IPS-18a (cell line): ENCODE measurements around the gene SLC8A1.
A peak's percentile ranks its signal among the peaks of the same experiment; 100 is the strongest.

ENCODE experiments used
- H3K27ac ChIP-seq: one replicate; pipeline ENCODE4 v1.5.1; 2013; ENCODE audit warnings: low read length
- H3K27me3 ChIP-seq: one replicate; pipeline ENCODE4 v1.6.1; 2013; ENCODE audit warnings: mild to moderate bottlenecking, low read length; ENCODE audit not compliant: control insufficient read depth, insufficient read depth
- H3K36me3 ChIP-seq: one replicate; pipeline ENCODE4 v1.6.1; 2013; ENCODE audit warnings: low read depth, low read length; ENCODE audit not compliant: control insufficient read depth
- H3K4me1 ChIP-seq: one replicate; pipeline ENCODE4 v1.6.1; 2013; ENCODE audit warnings: low read depth, low read length; ENCODE audit not compliant: control insufficient read depth
- H3K4me3 ChIP-seq: one replicate; pipeline ENCODE4 v1.5.1; 2013; ENCODE audit warnings: low read length
- H3K9ac ChIP-seq: one replicate; pipeline ENCODE4 v1.6.1; 2013; ENCODE audit warnings: mild to moderate bottlenecking, low read length, moderate library complexity
- H3K9me3 ChIP-seq: one replicate; pipeline ENCODE4 v1.6.1; 2013; ENCODE audit warnings: low read depth, low read length; ENCODE audit not compliant: control insufficient read depth

SLC8A1 gene

DNA sequence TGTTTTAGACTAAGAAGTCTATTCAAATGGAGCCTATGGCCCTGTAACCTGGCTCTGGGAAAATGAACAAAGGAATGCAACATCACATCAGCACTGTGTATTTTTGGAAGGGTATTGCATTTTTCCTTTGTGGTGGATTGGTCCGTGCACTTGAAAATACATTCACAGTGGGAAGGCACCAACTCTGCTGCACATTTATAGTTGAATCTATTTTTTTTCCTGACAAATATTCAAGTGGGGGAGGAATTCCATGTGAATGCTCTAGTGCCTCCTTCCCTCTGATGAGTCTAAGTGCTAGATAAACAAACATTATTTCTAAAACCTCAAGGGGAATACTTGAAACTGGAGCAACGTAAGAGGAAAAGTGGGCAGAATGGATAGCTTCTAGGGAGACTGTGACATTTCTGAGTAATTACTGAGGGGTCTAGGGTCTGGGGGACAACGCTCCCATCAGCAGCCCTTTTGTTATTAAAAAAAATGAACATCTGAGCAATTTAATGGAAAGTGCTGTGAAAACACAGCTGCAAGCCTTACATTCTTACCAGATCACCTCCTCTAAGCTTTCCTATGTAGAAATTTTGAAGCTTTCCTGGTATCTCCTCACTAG is 208.2 kb downstream of the SLC8A1 start:
- Histone ChIP-seq H3K36me3 (no peaks in the 10 kb centered on the region), H3K9ac (no peak overlapping the region), H3K27me3 (no peaks in the 10 kb centered on the region), H3K4me3 (no peak overlapping the region), H3K9me3 (peaks cover 4% of the 10 kb centered on the region), H3K27ac (no peak overlapping the region), H3K4me1 (peaks cover 37% of the 10 kb centered on the region)

DNA sequence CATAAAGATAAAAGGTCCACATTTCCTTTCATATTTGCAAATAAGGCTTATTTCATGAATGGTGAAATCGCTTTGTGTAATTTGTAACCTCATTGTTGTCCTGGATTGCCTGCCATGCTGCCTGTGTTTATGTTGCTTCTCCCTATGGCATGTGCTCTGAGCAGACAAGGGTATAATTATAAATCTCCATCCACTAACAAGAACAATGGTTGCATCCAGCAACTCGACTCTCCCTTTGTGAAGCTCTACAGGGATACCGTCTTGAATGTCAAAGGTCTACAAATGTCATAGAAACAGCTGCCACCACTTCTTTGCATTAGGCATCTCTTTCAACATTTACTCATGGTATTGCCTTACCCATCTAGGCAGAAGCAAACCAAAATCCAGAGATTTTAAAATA is 209.6 kb downstream of the SLC8A1 start:
- Histone ChIP-seq H3K9me3 (peaks cover 4% of the 10 kb centered on the region), H3K27me3 (no peaks in the 10 kb centered on the region), H3K4me1 (peaks cover 37% of the 10 kb centered on the region), H3K27ac (peak overlapping the region; percentile 62), H3K36me3 (no peaks in the 10 kb centered on the region), H3K9ac (peak overlapping the region; percentile 37), H3K4me3 (peak overlapping the region; percentile 31)

DNA sequence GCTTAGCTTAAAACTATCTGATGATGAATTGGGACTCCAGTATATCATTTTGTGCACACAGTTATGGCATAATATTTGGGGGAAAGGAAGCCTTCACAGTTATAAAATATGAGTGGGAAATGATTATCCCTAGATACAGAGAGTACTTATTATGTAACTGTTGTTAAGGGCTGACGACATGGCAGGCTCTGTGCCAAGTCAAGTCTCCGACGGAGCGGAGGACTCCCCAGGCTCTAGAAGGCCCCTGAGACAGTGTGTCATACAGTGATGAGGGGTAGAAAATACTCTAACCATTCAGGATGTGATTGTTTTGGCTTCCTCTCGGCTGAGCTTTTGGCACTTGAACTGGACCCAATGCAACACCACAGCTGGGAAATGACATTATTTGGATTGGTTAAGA is 211.8 kb downstream of the SLC8A1 start:
- peaks cover 4% of the 10 kb centered on the region for H3K9me3 ChIP-seq
- H3K27ac ChIP-seq: no peak overlapping the region
- no peaks in the 10 kb centered on the region for H3K27me3 ChIP-seq
- peaks cover 35% of the 10 kb centered on the region for H3K4me1 ChIP-seq
- no peaks in the 10 kb centered on the region for H3K36me3 ChIP-seq
- H3K9ac ChIP-seq: no peak overlapping the region
- H3K4me3 ChIP-seq: no peak overlapping the region

GRCh38 chr2:40230707-40231432 is 221.0 kb downstream of the SLC8A1 start:
- Histone ChIP-seq H3K27me3 (no peaks in the 10 kb centered on the region), H3K36me3 (no peaks in the 10 kb centered on the region), H3K4me3 (no peak overlapping the region), H3K4me1 (peaks cover 3% of the 10 kb centered on the region), H3K9ac (no peak overlapping the region), H3K9me3 (no peaks in the 10 kb centered on the region), H3K27ac (no peak overlapping the region)

GRCh38 chr2:40230186-40230585 is 221.7 kb downstream of the SLC8A1 start:
- H3K27ac ChIP-seq: no peak overlapping the region
- no peaks in the 10 kb centered on the region for H3K27me3 ChIP-seq
- no peaks in the 10 kb centered on the region for H3K36me3 ChIP-seq
- H3K4me1 ChIP-seq: peaks cover 10% of the 10 kb centered on the region
- no peak overlapping the region for H3K4me3 ChIP-seq
- no peaks in the 10 kb centered on the region for H3K9me3 ChIP-seq
- no peak overlapping the region for H3K9ac ChIP-seq

DNA sequence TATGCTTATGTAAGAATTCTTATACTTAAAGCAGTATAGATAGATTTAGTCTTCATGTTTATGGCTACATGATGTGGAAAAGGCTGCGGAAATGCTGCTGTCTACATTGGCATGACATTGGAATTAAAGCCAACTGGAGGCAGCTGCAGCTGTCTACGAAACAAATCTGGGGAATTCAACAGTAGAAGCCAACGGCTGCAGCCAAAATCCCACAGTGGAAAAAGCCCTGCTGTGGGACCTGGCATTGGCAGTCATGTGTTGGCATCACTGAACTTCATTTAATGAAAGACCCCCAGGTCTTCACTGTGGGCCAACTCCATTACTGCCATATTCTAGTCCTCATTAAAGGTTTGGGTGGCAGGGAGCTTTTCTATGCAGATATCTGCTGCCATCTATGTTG is 223.6 kb downstream of the SLC8A1 start:
- no peaks in the 10 kb centered on the region for H3K9me3 ChIP-seq
- H3K9ac ChIP-seq: no peak overlapping the region
- H3K4me1 ChIP-seq: peaks cover 11% of the 10 kb centered on the region
- no peaks in the 10 kb centered on the region for H3K27me3 ChIP-seq
- H3K4me3 ChIP-seq: no peak overlapping the region
- no peaks in the 10 kb centered on the region for H3K36me3 ChIP-seq
- H3K27ac ChIP-seq: no peak overlapping the region

DNA sequence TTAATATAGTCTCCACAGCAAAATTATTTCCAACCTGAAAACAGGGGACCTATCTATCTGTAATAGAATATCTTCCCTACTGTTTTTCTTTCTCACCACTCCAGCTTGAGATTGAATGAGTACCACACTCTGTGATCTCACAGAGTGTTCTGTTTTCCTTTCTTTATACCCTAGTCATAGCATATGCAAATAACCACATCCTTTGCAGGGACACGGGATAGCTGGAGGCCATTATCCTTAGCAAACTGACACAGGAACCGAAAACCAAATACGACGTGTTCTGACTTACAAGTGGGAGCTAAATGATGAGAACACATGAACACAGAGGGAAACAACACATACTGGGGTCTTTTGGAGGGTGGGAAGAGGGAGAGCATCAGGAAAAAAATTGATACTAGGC is 224.7 kb downstream of the SLC8A1 start:
- H3K27me3 ChIP-seq: no peaks in the 10 kb centered on the region
- H3K4me3 ChIP-seq: no peak overlapping the region
- H3K9me3 ChIP-seq: no peaks in the 10 kb centered on the region
- H3K9ac ChIP-seq: no peak overlapping the region
- H3K4me1 ChIP-seq: peaks cover 11% of the 10 kb centered on the region
- no peaks in the 10 kb centered on the region for H3K36me3 ChIP-seq
- no peak overlapping the region for H3K27ac ChIP-seq

DNA sequence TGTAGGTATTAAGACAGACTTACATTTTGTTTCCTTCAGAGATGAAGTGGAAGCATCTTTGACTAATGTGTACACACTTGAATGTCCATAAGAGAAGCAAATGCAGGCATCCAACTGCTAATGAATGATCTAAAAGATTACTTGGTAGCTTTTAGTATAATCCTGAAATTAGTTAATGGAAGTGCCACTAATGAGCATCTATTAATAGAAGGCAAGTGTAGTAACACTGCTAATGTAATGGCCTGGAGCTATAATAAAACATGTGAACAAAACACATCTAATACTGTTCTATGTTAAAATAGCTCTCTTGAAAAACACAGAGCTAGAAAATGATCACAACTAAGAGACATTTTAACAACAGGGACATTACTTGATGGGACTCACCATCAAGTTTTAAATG is 225.3 kb downstream of the SLC8A1 start:
- Histone ChIP-seq H3K9me3 (no peaks in the 10 kb centered on the region), H3K4me3 (no peak overlapping the region), H3K27me3 (no peaks in the 10 kb centered on the region), H3K4me1 (peaks cover 11% of the 10 kb centered on the region), H3K36me3 (no peaks in the 10 kb centered on the region), H3K9ac (no peak overlapping the region), H3K27ac (no peak overlapping the region)

DNA sequence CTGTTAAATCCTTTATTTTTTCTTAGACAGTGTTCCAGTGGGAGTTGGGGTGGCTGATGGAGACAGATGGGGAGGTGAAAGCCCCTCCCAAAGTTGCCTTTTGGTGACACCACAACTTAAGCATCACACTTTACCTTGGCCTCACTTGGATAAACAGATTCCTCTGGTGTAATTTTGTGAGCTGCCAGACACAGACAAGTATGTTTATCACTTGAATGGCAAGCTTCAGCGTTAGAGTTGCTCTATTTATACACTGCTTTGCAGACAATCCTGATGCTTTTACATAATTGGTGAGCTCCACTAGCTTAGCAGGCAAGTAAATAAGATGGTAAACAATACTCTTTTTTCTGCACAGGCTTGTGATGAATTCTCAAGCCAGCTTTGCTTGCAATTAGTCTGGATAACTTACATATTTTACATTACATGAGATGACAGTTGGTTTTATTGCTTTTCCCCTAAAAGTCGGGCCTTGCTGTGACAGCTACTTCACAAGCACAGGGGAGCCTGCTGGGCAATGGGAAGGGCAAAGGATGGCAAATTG is 226.2 kb downstream of the SLC8A1 start:
- Histone ChIP-seq H3K4me1 (peaks cover 11% of the 10 kb centered on the region), H3K27ac (no peak overlapping the region), H3K9me3 (no peaks in the 10 kb centered on the region), H3K4me3 (no peak overlapping the region), H3K36me3 (no peaks in the 10 kb centered on the region), H3K9ac (no peak overlapping the region), H3K27me3 (no peaks in the 10 kb centered on the region)

- H3K36me3 ChIP-seq: no peaks in the 10 kb centered on the region
- H3K27ac ChIP-seq: no peak overlapping the region
- H3K4me1 ChIP-seq: peaks cover 11% of the 10 kb centered on the region
- H3K9ac ChIP-seq: no peak overlapping the region
- H3K27me3 ChIP-seq: no peaks in the 10 kb centered on the region
- H3K9me3 ChIP-seq: no peaks in the 10 kb centered on the region
- H3K4me3 ChIP-seq: no peak overlapping the region
Measured at GRCh38 chr2:40224318-40224717, 227.6 kb downstream of the SLC8A1 start.

DNA sequence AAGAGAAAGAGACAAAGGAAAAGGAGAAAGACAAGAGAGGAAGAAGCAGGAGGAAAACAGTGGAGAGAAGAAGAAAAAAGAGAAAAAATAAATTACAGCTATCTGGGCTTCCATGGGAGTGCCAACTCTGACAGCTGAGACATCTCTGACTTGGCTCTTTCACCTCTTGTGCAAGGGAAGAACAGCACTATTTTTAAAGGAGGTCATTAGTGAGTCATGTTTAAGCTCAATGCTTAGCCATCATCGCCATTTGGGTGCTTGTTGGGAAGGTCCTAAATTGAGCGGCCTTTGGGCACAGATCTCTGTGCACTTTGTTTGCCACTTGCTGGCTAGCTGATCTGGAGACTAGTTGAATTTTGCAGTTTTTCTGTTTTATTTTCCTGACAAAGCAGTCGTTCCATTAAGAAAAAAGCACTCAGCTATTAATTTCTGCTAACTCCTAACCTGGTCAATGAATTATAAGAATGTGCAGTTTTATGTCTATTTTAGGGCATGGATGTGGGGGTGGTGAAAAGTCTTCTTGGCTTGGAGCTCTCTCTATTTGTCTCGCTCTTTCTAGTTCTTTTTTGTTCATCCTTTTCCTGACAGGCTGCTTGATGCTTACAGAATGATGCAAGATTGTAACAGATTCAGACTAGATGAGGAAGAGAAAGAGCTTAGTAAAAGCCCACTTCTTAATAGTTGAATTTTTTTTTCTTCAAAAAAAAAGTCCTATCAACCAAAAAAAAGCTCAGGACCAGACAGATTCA is 231.5 kb downstream of the SLC8A1 start:
- Histone ChIP-seq H3K9me3 (no peaks in the 10 kb centered on the region), H3K4me1 (peaks cover 8% of the 10 kb centered on the region), H3K9ac (no peak overlapping the region), H3K27ac (no peak overlapping the region), H3K36me3 (no peaks in the 10 kb centered on the region), H3K4me3 (no peak overlapping the region), H3K27me3 (no peaks in the 10 kb centered on the region)
